HepG2 (cell line): Measurements from ENCODE around the gene CAMK1D.

Experiments used
- ARID2 ChIP-seq: sonication (generic); formaldehyde crosslinking; IDR thresholded peaks from 2 replicates; pipeline ENCODE4 v1.8.1; 2022; ENCODE audit warnings: mild to moderate bottlenecking, missing genetic modification reagents, borderline replicate concordance
- GFI1 ChIP-seq: sonication (generic); formaldehyde crosslinking; IDR thresholded peaks from 2 replicates; pipeline ENCODE4 v1.5.0; 2020; ENCODE audit warnings: missing genetic modification reagents, mild to moderate bottlenecking, borderline replicate concordance
- JUNB ChIP-seq: sonication (generic); formaldehyde crosslinking; IDR thresholded peaks from 2 replicates; pipeline ENCODE4 v1.8.0; 2022; ENCODE audit warnings: missing genetic modification reagents, mild to moderate bottlenecking, borderline replicate concordance
- KDM6A ChIP-seq: IDR thresholded peaks from 2 replicates; pipeline ENCODE4 v1.6.1; 2016; ENCODE audit warnings: low read depth
- MYC ChIP-seq: sonication (generic); formaldehyde crosslinking; IDR thresholded peaks from 2 replicates; pipeline ENCODE4 v1.9.0; 2021; ENCODE audit warnings: missing genetic modification reagents, borderline replicate concordance
- POLR2AphosphoS5 ChIP-seq: IDR thresholded peaks from 2 replicates; pipeline ENCODE4 v1.6.1; 2012; ENCODE audit warnings: low read depth, low read length
- ZNF367 ChIP-seq: sonication (generic); formaldehyde crosslinking; IDR thresholded peaks from 2 replicates; pipeline ENCODE4 v1.4.0; 2020; ENCODE audit warnings: missing genetic modification reagents, borderline replicate concordance
- TF ChIP-seq, protein P1 (sequence below): sonication (generic); formaldehyde crosslinking; IDR thresholded peaks from 2 replicates; pipeline ENCODE4 v1.5.0; 2020; ENCODE audit warnings: mild to moderate bottlenecking, missing genetic modification reagents, moderate library complexity
- TF ChIP-seq, protein P2 (sequence below): sonication (generic); formaldehyde crosslinking; IDR thresholded peaks from 2 replicates; pipeline ENCODE4 v1.4.0; 2020; ENCODE audit warnings: missing genetic modification reagents
- TF ChIP-seq, protein P3 (sequence below): sonication (generic); formaldehyde crosslinking; IDR thresholded peaks from 2 replicates; pipeline ENCODE4 v1.8.1; 2022; ENCODE audit warnings: low read depth, mild to moderate bottlenecking, missing genetic modification reagents

DNA sequence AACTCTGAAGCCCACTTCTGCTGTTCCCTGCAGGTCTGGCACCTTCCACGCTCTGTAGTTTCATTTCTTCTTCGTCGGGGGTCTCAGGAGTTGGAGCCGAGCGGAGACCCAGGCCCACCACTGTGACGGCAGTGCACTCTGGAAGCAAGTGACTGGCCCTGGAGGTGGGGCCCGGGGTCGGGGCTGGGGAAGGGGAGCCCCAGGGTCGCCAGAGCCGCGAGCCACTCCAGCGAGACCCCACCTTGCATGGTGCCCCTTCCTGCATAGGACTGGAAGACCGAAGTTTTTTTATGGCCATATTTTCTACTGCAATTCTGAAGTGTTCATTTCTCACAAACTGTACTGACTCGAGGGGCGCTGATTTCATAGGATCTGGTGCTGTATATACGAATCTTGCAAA, 479.4 kb downstream of the CAMK1D start:
- TF ChIP-seq POLR2AphosphoS5, result no peak
- no peak for TF ChIP-seq KDM6A (CRISPR knock-in tag)
- TF ChIP-seq GFI1 (CRISPR knock-in tag), result no peak
- TF ChIP-seq MYC, result no peak
- no peak for TF ChIP-seq ZNF367 (CRISPR knock-in tag)
- TF ChIP-seq, protein P1, sequence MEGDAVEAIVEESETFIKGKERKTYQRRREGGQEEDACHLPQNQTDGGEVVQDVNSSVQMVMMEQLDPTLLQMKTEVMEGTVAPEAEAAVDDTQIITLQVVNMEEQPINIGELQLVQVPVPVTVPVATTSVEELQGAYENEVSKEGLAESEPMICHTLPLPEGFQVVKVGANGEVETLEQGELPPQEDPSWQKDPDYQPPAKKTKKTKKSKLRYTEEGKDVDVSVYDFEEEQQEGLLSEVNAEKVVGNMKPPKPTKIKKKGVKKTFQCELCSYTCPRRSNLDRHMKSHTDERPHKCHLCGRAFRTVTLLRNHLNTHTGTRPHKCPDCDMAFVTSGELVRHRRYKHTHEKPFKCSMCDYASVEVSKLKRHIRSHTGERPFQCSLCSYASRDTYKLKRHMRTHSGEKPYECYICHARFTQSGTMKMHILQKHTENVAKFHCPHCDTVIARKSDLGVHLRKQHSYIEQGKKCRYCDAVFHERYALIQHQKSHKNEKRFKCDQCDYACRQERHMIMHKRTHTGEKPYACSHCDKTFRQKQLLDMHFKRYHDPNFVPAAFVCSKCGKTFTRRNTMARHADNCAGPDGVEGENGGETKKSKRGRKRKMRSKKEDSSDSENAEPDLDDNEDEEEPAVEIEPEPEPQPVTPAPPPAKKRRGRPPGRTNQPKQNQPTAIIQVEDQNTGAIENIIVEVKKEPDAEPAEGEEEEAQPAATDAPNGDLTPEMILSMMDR, result no peak
- TF ChIP-seq, protein P2, sequence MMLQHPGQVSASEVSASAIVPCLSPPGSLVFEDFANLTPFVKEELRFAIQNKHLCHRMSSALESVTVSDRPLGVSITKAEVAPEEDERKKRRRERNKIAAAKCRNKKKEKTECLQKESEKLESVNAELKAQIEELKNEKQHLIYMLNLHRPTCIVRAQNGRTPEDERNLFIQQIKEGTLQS (CRISPR knock-in tag), result no peak
- TF ChIP-seq JUNB (CRISPR knock-in tag), result no peak
- TF ChIP-seq, protein P3, sequence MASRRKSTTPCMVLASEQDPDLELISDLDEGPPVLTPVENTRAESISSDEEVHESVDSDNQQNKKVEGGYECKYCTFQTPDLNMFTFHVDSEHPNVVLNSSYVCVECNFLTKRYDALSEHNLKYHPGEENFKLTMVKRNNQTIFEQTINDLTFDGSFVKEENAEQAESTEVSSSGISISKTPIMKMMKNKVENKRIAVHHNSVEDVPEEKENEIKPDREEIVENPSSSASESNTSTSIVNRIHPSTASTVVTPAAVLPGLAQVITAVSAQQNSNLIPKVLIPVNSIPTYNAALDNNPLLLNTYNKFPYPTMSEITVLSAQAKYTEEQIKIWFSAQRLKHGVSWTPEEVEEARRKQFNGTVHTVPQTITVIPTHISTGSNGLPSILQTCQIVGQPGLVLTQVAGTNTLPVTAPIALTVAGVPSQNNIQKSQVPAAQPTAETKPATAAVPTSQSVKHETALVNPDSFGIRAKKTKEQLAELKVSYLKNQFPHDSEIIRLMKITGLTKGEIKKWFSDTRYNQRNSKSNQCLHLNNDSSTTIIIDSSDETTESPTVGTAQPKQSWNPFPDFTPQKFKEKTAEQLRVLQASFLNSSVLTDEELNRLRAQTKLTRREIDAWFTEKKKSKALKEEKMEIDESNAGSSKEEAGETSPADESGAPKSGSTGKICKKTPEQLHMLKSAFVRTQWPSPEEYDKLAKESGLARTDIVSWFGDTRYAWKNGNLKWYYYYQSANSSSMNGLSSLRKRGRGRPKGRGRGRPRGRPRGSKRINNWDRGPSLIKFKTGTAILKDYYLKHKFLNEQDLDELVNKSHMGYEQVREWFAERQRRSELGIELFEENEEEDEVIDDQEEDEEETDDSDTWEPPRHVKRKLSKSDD (CRISPR knock-in tag), result no peak
- TF ChIP-seq ARID2, result no peak
